WERI-Rb-1 (cell line): ENCODE measurements around the gene PIEZO1.

ENCODE experiments used
- DNase-seq: peaks from one replicate; pipeline ENCODE4 v3.0.0-alpha.2; 2020
- H3K27ac ChIP-seq: fragments of 250-450 bp; sonication (Bioruptor Pico); 2 replicates; pipeline ENCODE4 v1.5.1; 2020; ENCODE audit warnings: mild to moderate bottlenecking, moderate library complexity
- H3K27me3 ChIP-seq: fragments of 250-450 bp; sonication (Bioruptor Pico); 2 replicates; pipeline ENCODE4 v1.5.1; 2021; ENCODE audit warnings: mild to moderate bottlenecking, low read depth, moderate library complexity; ENCODE audit not compliant: insufficient read depth, severe bottlenecking
- H3K36me3 ChIP-seq: fragments of 250-450 bp; sonication (Bioruptor Pico); 2 replicates; pipeline ENCODE4 v1.5.1; 2020; ENCODE audit warnings: mild to moderate bottlenecking, moderate library complexity
- H3K4me3 ChIP-seq: 2 replicates; pipeline ENCODE4 v1.5.1; 2011; ENCODE audit warnings: low read depth, mild to moderate bottlenecking, control low read depth, low read length
- H3K9me3 ChIP-seq: fragments of 250-450 bp; sonication (Bioruptor Pico); 2 replicates; pipeline ENCODE4 v1.5.1; 2021; ENCODE audit warnings: mild to moderate bottlenecking, moderate library complexity; ENCODE audit not compliant: severe bottlenecking
- CTCF ChIP-seq: IDR thresholded peaks from 2 replicates; pipeline ENCODE4 v1.5.1; 2011; ENCODE audit warnings: low read depth, mild to moderate bottlenecking, control low read depth, inconsistent platforms, low read length

PIEZO1 gene

DNA sequence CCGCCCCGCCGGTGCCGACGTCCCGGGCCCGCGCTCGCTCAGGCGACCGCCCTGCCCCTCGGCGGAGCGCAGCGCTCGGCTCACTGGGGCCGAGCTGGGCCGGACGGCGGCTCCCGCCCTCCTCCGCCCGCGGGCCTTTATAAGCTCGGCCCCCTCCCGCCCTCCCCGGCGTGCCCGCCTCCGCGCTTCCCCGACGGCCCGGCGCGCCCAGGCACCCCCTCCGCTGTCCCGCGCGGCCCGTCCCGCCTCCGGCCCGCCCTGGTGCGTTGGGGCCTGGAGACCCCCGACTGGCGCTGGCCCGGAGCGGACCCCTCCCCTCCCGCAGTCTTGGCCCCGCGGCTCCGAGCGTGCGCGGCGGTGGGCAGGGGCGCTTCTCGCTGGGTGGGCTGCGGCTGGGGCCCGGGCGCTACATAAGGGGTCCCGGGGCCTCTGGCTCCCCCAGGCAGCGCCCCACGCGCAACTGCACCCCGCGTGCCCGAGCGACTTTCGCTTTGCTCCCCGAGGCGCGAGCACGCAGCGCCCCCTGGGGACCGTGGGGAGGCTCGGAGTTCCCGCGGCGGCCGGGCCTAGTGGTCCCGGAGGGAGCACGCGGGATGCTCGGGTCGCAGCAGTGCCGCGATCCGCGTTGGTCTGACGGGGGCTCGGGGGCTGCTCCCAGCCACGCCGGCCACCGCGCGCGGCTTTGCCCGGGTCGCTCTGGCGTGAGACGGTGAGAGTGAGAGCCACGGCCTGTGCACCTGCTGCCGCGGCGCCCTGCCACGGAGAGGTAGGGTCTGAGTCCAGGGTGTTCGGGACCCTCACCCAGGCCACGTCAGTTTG lies at the start of gene PIEZO1:
TSS of gene PIEZO1 (minus strand) at position 115 of the 819 bp plus-strand sequence. CDS start 256 bp downstream, outside the sequence.
- Histone ChIP-seq H3K27ac (peak within 1 kb of the TSS; percentile 67), H3K36me3 (no peaks in the 10 kb centered on the region), H3K9me3 (no peaks in the 10 kb centered on the region), H3K4me3 (peak within 1 kb of the TSS; percentile 42), H3K27me3 (no peaks in the 10 kb centered on the region)
- DNase-seq: peak; percentile 43
- peak; percentile 76 for TF ChIP-seq CTCF

- H3K27me3 ChIP-seq: no peaks in the 10 kb centered on the region
- no peak for TF ChIP-seq CTCF
- no peak for DNase-seq
- H3K9me3 ChIP-seq: no peaks in the 10 kb centered on the region
- H3K36me3 ChIP-seq: no peaks in the 10 kb centered on the region
- H3K4me3 ChIP-seq: no peak overlapping the region
- H3K27ac ChIP-seq: no peak overlapping the region
These were observed 49.6 kb upstream of the PIEZO1 start for GRCh38 chr16:88834670-88835069.

- no peak overlapping the region for H3K4me3 ChIP-seq
- no peak overlapping the region for H3K27ac ChIP-seq
- no peaks in the 10 kb centered on the region for H3K27me3 ChIP-seq
- H3K9me3 ChIP-seq: no peaks in the 10 kb centered on the region
- no peaks in the 10 kb centered on the region for H3K36me3 ChIP-seq
- TF ChIP-seq CTCF: no peak
- DNase-seq: no peak
These were observed 48.1 kb upstream of the PIEZO1 start for GRCh38 chr16:88833086-88833485.

GRCh38 chr16:88831838-88832237 lies 46.8 kb upstream of the PIEZO1 start:
- Histone ChIP-seq H3K4me3 (no peak overlapping the region), H3K27me3 (no peaks in the 10 kb centered on the region), H3K36me3 (no peaks in the 10 kb centered on the region), H3K27ac (no peak overlapping the region), H3K9me3 (no peaks in the 10 kb centered on the region)
- TF ChIP-seq CTCF: peak; percentile 49
- DNase-seq: peak; percentile 37

- no peak overlapping the region for H3K4me3 ChIP-seq
- H3K27me3 ChIP-seq: no peaks in the 10 kb centered on the region
- no peak overlapping the region for H3K27ac ChIP-seq
- no peaks in the 10 kb centered on the region for H3K36me3 ChIP-seq
- no peak for TF ChIP-seq CTCF
- DNase-seq: no peak
- no peaks in the 10 kb centered on the region for H3K9me3 ChIP-seq
These were observed 45.8 kb upstream of the PIEZO1 start for GRCh38 chr16:88830783-88831182.
